ENCODE data around the gene TMC7. TPM values are rescaled to one million over a fixed set of nuclear protein-coding genes. Genes with fewer than 3 reads are reported as not detected.

The TMC7 gene
- total and polyA plus RNA-seq, 4 donors, result 0.06 to 0.42 (median 0.09) TPM

GRCh38 chr16:19003935-19004334 is 20.2 kb downstream of the TMC7 start:
- H3K9ac ChIP-seq (ENCODE audit: low read depth in 1 of 2, low read length in 2 of 2), result no peak overlapping the region

DNA sequence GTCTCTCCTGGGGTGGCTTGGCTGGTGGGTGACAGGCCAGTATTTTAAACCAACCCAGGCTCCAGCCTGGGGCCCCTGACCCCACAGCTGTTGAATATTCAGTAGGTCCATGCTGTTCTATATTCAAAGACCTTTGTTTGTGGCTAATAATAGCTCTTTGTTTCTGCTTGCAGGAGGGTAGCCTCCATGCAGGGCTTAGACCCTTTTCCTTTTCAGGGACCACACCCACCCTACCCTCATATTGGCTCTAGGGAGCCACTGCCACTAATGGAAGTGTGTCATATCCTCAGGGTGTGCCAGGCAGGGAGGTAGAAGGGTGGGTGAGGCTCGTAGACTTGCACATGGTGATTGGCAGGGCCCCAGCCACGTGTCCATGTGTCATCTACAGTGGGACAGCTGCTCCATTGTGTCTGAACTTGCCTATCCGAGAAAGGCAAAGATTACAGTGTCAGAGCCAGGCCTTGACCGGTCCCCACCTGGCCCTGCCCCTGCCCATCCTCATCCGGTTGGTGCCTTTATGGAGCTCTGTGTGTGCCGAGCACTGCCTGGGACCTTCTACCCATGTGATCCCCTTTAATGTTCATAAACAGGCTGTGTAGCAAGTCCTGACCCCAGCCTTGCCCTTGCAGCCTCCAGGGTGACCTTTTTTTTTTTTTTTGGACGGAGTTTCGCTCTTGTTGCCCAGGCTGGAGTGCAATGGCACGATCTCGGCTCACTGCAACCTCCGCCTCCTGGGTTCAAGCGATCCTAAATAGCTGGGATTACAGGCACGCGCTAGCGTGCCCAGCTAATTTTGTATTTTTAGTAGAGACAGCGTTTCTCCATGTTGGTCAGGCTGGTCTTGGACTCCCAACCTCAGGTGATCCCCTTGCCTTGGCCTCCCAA is 22.1 kb downstream of the TMC7 start:
- Histone ChIP-seq H3K9me3 (ENCODE audit: control insufficient read depth in 4 of 4, low read length in 3 of 4) (peaks cover 0 to 5% (median 2%) of the 10 kb centered on the region in 4 donors), H3K9ac (ENCODE audit: low read depth in 1 of 2, low read length in 2 of 2) (no peak overlapping the region), H3K4me1 (ENCODE audit: control insufficient read depth in 4 of 4, insufficient read depth in 4 of 4, low read length in 3 of 4) (no peaks in the 10 kb centered on the region), H3K27me3 (ENCODE audit: control insufficient read depth in 4 of 4, insufficient read depth in 4 of 4, low read length in 3 of 4) (no peaks in the 10 kb centered on the region), H3K27ac (ENCODE audit: low read depth in 1 of 2, low read length in 2 of 2) (no peak overlapping the region), H3K4me3 (ENCODE audit: low read depth in 1 of 3, low read length in 3 of 3) (no peak overlapping the region), H3K36me3 (ENCODE audit: control insufficient read depth in 4 of 4, insufficient read depth in 3 of 4, low read depth in 1 of 4, low read length in 3 of 4) (no peaks in the 10 kb centered on the region)
- no peak for DNase-seq (ENCODE audit: low spot score)
- WGBS, result 78% methylated on average over 16 of the region's 16 CpGs
- TF ChIP-seq YY1 (IDR thresholded peaks at IDR 0.05) (no peak), EGR1 (IDR thresholded peaks at IDR 0.05; ENCODE audit: low read depth in 2 of 2) (no peak), FOXA1 (IDR thresholded peaks at IDR 0.05) (no peak), REST (IDR thresholded peaks at IDR 0.05) (no peak), FOXA2 (IDR thresholded peaks at IDR 0.05) (no peak), RAD21 (IDR thresholded peaks at IDR 0.05) (no peak), HNF4A (conservative IDR thresholded peaks at IDR 0.05) (no peak)
- TF ChIP-seq, protein P1, sequence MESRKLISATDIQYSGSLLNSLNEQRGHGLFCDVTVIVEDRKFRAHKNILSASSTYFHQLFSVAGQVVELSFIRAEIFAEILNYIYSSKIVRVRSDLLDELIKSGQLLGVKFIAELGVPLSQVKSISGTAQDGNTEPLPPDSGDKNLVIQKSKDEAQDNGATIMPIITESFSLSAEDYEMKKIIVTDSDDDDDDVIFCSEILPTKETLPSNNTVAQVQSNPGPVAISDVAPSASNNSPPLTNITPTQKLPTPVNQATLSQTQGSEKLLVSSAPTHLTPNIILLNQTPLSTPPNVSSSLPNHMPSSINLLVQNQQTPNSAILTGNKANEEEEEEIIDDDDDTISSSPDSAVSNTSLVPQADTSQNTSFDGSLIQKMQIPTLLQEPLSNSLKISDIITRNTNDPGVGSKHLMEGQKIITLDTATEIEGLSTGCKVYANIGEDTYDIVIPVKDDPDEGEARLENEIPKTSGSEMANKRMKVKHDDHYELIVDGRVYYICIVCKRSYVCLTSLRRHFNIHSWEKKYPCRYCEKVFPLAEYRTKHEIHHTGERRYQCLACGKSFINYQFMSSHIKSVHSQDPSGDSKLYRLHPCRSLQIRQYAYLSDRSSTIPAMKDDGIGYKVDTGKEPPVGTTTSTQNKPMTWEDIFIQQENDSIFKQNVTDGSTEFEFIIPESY (IDR thresholded peaks at IDR 0.05), result no peak

More at GRCh38 chr16:19003935-19004334, 20.2 kb downstream of the TMC7 start:
- no peaks in the 10 kb centered on the region for H3K36me3 ChIP-seq (ENCODE audit: control insufficient read depth in 4 of 4, insufficient read depth in 3 of 4, low read depth in 1 of 4, low read length in 3 of 4)
- no peak overlapping the region for H3K27ac ChIP-seq (ENCODE audit: low read depth in 1 of 2, low read length in 2 of 2)
- TF ChIP-seq YY1 (IDR thresholded peaks at IDR 0.05) (no peak), FOXA1 (IDR thresholded peaks at IDR 0.05) (no peak), NR2F2 (IDR thresholded peaks at IDR 0.05) (no peak), GABPA (IDR thresholded peaks at IDR 0.05 in 1 of 2, conservative IDR thresholded peaks at IDR 0.05 in 1 of 2) (no peak), TAF1 (conservative IDR thresholded peaks at IDR 0.05) (no peak), EGR1 (IDR thresholded peaks at IDR 0.05; ENCODE audit: low read depth in 2 of 2) (no peak), JUND (IDR thresholded peaks at IDR 0.05) (no peak), FOXA2 (IDR thresholded peaks at IDR 0.05) (no peak), CTCF (IDR thresholded peaks at IDR 0.05; ENCODE audit: low read depth, low read length, missing input control) (no peak), HNF4G (IDR thresholded peaks at IDR 0.05) (no peak), HNF4A (conservative IDR thresholded peaks at IDR 0.05) (no peak)
- TF ChIP-seq, protein P2, sequence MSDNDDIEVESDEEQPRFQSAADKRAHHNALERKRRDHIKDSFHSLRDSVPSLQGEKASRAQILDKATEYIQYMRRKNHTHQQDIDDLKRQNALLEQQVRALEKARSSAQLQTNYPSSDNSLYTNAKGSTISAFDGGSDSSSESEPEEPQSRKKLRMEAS (IDR thresholded peaks at IDR 0.05), result no peak
- TF ChIP-seq, protein P1 (IDR thresholded peaks at IDR 0.05), result no peak
- H3K27me3 ChIP-seq (ENCODE audit: control insufficient read depth in 4 of 4, insufficient read depth in 4 of 4, low read length in 3 of 4), result no peaks in the 10 kb centered on the region
- no peak overlapping the region for H3K4me3 ChIP-seq (ENCODE audit: low read depth in 1 of 3, low read length in 3 of 3)
- no peaks in the 10 kb centered on the region for H3K9me3 ChIP-seq (ENCODE audit: control insufficient read depth in 4 of 4, low read length in 3 of 4)
- WGBS, result 72% methylated on average over 4 of the region's 4 CpGs
- H3K4me1 ChIP-seq (ENCODE audit: control insufficient read depth in 4 of 4, insufficient read depth in 4 of 4, low read length in 3 of 4), result no peaks in the 10 kb centered on the region
- DNase-seq (ENCODE audit: low spot score), result no peak

All from liver (tissue), 9 donors.